Ishikawa (cell line): Measurements from ENCODE around the gene KLHL34.

Experiments
- CEBPB ChIP-seq: IDR thresholded peaks from 2 replicates; pipeline ENCODE4 v1.6.1; 2012
- CREB1 ChIP-seq: IDR thresholded peaks from 2 replicates; pipeline ENCODE4 v1.6.1; 2012; ENCODE audit warnings: low read depth
- EGR1 ChIP-seq: IDR thresholded peaks from 2 replicates; pipeline ENCODE4 v1.6.1; 2012
- EP300 ChIP-seq: IDR thresholded peaks from 2 replicates; pipeline ENCODE4 v1.6.1; 2012; ENCODE audit warnings: borderline replicate concordance
- FOXM1 ChIP-seq: IDR thresholded peaks from 2 replicates; pipeline ENCODE4 v1.6.1; 2012; ENCODE audit warnings: low read depth, borderline replicate concordance
- NFIC ChIP-seq: IDR thresholded peaks from 2 replicates; pipeline ENCODE4 v1.6.1; 2012
- RAD21 ChIP-seq: IDR thresholded peaks from 2 replicates; pipeline ENCODE4 v1.6.1; 2012; ENCODE audit warnings: low read depth
- REST ChIP-seq: IDR thresholded peaks from 2 replicates; pipeline ENCODE4 v1.6.1; 2012; ENCODE audit warnings: low read depth, mild to moderate bottlenecking
- TAF1 ChIP-seq: IDR thresholded peaks from 2 replicates; pipeline ENCODE4 v1.6.1; 2012; ENCODE audit warnings: low read depth, mild to moderate bottlenecking
- TCF12 ChIP-seq: IDR thresholded peaks from 2 replicates; pipeline ENCODE4 v1.6.1; 2012; ENCODE audit warnings: low read depth
- TEAD4 ChIP-seq: IDR thresholded peaks from 2 replicates; pipeline ENCODE4 v1.6.1; 2012
- USF1 ChIP-seq: IDR thresholded peaks from 2 replicates; pipeline ENCODE4 v1.6.1; 2012
- YY1 ChIP-seq: IDR thresholded peaks from 2 replicates; pipeline ENCODE4 v1.6.1; 2012; ENCODE audit warnings: low read depth
- ZBTB7A ChIP-seq: IDR thresholded peaks from 2 replicates; pipeline ENCODE4 v1.6.1; 2012; ENCODE audit warnings: low read depth
- TF ChIP-seq, protein P1 (sequence below): IDR thresholded peaks from 2 replicates; pipeline ENCODE4 v1.6.1; 2012

KLHL34 gene

DNA sequence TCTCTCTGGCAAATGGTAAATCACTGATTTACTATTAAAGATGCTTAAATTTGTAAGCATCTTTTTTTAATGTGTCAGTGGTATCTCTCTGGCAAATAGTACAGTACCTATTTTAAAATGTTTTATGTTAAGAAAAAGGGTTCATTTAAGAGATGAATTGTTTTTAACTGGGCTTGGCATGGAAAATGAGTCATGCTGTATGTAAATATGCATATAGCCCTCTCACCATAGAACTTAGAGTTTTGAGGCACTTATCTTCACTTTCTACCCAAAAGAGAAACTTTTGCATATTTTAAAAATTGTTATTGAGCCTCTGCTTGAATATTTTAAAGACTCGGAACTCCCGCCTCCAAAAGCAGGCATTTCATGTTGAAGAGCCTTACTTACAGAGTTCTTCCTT is 37.9 kb downstream of the KLHL34 start:
- TF ChIP-seq TEAD4 (no peak), FOXM1 (no peak), EP300 (no peak), CREB1 (no peak), EGR1 (no peak), TCF12 (no peak), CEBPB (no peak), ZBTB7A (no peak), YY1 (no peak), RAD21 (no peak), TAF1 (no peak), USF1 (no peak), REST (no peak), NFIC (no peak)
- TF ChIP-seq, protein P1, sequence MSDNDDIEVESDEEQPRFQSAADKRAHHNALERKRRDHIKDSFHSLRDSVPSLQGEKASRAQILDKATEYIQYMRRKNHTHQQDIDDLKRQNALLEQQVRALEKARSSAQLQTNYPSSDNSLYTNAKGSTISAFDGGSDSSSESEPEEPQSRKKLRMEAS = no peak

GRCh38 chrX:21616386-21616785 is 41.7 kb downstream of the KLHL34 start:
- no peak for TF ChIP-seq EGR1

- no peak for TF ChIP-seq TCF12
- TF ChIP-seq REST = no peak
- TF ChIP-seq EGR1 = no peak
- no peak for TF ChIP-seq FOXM1
- TF ChIP-seq, protein P1 = no peak
- no peak for TF ChIP-seq CEBPB
- TF ChIP-seq YY1 = no peak
- no peak for TF ChIP-seq ZBTB7A
- TF ChIP-seq USF1 = no peak
- TF ChIP-seq EP300 = no peak
- TF ChIP-seq NFIC = no peak
- TF ChIP-seq CREB1 = no peak
- no peak for TF ChIP-seq TAF1
- TF ChIP-seq TEAD4 = no peak
- no peak for TF ChIP-seq RAD21
Measured at GRCh38 chrX:21612154-21612553, 46.0 kb downstream of the KLHL34 start.

DNA sequence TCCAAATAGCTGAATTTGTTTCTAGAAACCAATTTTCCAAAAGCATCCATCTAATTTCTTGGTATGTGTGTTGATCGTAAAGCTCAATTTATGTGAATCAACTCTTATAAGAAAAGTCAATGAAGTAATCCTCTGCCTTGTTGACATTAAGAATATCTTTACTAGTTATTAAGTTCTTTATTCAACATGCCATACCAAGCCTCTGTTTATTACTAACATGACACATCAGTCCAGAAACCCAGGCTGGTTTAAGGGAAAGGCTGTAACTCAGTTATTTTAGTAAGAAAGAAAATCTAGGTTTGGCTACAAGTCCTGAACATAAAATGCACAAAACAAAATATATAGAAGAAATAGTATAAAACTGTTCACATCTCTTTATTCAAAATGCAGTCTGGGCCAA is 48.0 kb downstream of the KLHL34 start:
- TF ChIP-seq YY1 (no peak), TAF1 (no peak), EGR1 (no peak), RAD21 (no peak), NFIC (no peak), CEBPB (no peak)

DNA sequence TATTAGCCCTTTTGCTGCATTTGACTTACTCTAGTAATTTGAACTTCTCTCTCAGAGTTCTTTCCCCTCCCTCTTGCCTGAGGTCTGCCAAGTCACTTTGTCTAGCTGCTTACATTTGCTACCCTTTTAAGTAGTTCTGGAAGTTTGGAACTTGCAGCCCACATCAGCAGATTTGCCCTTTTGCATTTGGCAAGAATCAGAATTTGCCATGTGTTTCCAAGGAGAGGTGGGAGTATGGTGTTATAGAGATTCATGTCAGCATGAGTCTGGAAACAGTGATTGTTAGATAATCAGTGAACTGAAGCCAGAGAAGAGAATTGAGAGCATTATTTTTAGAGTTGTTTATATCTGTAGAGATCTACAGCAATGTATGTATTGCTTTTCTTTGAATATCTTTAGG is 52.1 kb downstream of the KLHL34 start:
- TF ChIP-seq USF1 = no peak
- no peak for TF ChIP-seq FOXM1
